GM18951 (cell line): ENCODE measurements around the gene CHRNB1.

Source experiments
- POLR2A ChIP-seq: IDR thresholded peaks from 4 replicates; pipeline ENCODE4 v1.6.1; 2011; ENCODE audit warnings: mild to moderate bottlenecking; ENCODE audit not compliant: insufficient read length, insufficient read depth; ENCODE audit errors: extremely low read depth
- in situ Hi-C: fragments of 300-500 bp; cut with MboI; formaldehyde crosslinking; loops from one replicate; pipeline ENCODE4 v1.12.0; 2022; ENCODE audit warnings: low sequenced_read_pairs, mixed read lengths, inconsistent platforms; ENCODE audit not compliant: unreplicated experiment

The CHRNB1 gene

DNA sequence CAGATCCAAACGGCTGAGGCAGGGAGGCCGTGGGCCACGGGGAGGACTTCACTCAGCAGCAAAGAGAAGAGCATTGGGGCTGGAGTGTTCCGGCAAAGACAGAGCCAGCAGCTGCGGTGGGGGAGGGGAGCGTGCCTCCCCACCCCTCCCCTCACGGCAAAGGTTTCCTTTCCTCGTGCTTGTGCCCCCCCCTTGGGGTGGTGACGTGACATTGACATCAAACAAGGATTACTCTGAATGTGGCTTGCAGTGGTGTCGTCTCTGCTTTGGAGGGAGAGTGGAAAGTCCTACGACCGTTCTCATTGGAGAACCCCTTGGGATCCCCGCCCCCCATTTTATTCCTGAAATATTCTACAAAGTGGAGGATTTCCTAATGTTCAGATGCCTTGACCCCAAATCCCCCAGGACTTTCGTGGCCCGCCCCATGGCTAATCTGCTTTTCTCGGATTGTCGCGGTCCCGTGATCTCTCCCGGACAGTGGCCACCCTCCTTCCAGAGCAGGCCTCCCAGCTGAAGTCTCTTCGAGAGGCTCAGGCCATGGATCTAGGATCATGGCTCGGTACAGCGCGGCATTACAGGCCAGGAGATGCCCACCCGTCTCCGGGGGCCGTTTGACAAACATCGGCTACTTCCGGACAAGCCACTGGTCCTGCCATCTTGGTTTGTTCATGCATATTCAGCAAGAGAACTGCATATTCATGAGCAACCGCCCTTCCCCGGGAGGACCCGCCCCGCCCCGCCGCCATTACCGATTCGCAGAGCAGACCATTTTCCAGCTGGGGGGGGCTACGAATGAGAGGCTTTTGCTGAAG lies 38.6 kb downstream of the CHRNB1 start:
- peak; percentile 13 for TF ChIP-seq POLR2A
- in situ Hi-C loops = no loop called here

DNA sequence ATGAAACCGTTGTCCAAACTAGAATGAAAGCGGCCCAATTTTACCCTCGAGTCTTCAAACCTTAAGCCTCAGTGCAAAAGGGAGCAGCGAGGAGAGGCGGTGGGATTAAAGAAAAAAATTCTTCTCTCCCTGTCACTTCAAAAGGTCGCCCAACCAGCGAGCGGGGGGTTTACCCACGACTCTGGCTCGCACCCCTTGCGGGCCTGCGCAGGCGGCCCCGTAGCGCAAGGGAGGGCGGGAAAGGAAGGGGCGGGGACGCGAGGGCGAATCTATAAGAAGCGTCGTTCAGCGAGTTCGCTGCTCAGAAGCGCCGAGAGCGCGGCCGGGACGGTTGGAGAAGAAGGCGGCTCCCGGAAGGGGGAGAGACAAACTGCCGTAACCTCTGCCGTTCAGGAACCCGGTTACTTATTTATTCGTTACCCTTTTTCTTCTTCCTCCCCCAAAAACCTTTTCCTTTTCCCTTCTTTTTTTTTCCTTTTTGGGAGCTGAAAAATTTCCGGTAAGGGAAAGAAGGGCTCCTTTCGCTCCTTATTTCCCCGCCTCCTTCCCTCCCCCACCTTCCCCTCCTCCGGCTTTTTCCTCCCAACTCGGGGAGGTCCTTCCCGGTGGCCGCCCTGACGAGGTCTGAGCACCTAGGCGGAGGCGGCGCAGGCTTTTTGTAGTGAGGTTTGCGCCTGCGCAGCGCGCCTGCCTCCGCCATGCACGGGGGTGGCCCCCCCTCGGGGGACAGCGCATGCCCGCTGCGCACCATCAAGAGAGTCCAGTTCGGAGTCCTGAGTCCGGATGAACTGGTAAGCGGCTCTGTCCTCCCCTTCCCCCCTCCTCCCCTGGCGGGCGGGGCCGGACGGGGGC lies 39.4 kb downstream of the CHRNB1 start, which contains the start of gene POLR2A:
TSS of gene POLR2A (plus strand) at position 300 of the 852 bp plus-strand sequence.
- in situ Hi-C loops = no loop called here
- TF ChIP-seq POLR2A = peak; percentile 100

DNA sequence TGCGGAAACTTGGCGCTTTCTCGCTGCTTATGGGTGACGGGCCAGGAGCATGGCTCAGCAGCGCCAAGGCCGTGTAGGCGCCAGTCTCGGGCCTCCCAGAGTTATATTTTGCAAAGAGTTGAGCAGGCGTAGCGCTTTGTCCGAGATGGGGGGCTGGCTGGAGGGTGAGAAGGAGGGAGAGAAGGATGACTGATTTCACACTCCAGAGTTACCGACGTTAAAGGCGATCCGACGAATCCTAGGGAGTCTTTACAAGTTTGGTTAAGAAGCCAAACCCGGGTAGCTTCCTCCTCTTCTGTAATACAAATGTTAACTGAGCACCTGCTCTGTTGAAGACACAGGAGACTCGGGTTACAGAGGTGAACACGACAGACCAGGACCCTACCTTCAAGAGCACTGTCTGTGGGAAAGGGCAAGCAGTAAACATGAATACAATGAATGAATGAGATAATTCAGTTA lies 40.1 kb downstream of the CHRNB1 start:
- TF ChIP-seq POLR2A = no peak
- in situ Hi-C loops = no loop called here

DNA sequence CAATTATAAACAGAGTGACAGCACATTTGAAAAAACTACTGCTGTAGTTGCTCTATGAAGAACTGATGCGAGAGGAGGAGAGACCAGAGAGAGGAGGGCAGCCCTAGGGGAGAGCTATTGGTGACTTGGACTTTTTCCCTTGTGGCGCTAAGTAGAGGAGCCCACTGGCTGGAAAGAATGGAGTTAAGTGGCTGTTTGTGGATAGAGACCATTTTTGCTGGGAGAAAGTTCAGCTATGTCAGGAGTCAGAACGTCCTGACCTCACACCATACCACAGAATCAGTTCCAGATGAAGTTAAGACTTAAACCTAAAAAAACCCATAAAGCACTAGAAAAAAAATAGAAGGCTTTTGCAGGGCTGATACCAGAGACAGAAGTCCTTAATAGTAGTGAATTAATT lies 41.3 kb downstream of the CHRNB1 start:
- no peak for TF ChIP-seq POLR2A
- in situ Hi-C loops = no loop called here

DNA sequence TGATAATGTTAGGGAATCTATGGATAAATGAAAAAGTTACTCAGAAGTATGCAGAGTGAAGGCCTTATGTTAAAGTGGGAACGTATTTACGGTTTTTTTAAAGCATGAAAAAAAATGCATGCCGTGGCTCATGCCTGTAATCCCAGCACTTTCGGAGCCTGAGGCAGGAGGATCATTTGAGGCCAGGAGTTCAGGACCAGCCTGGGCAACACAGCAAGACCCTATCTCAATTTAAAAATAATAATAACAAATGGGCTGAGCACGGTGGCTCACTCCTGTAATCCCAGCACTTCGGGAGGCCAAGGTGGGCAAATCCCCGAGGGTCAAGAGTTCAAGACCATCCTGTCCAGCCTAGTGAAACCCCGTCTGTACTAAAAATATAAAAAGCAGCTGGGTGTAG lies 45.3 kb downstream of the CHRNB1 start:
- in situ Hi-C loops = no loop called here
- TF ChIP-seq POLR2A = no peak

DNA sequence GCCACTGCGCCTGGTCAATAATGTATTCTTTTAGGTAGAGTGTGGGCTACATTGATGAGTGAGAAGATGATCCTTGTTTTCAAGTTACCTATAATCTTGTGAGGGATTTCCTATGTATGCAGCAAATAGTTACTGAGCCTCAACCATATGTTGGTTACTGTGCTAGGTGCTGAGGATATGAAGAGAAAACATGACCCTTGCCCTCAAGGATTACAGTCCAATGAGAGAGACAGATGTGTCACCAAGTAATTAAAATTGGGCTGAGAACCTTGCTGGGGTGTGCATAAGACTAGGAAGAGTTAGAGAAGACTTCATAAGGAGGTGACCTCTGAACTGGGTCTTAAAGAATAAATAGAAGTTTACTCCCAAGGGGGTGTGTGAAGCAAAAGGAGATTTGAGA lies 46.7 kb downstream of the CHRNB1 start:
- in situ Hi-C loops = no loop called here
- TF ChIP-seq POLR2A = no peak

DNA sequence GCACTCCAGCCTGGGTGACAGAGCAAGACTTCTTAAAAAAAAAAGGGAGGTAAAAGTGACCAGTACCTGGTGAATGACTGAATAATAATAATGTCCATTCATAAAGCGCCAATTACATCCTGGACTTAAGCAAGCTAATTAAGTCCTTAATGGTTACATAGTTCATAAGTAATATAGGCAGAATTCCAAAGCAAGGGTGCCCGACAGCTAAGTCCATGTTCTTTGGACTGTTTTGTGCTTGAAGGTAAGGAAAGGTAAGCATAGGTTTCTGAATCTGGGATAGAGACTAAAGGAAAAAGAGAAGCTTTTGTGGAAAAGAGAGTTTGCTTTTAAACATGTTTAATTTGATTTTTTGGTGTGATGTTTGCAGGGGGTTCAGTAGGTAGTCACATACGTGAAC lies 49.1 kb downstream of the CHRNB1 start:
- in situ Hi-C loops = no loop called here

DNA sequence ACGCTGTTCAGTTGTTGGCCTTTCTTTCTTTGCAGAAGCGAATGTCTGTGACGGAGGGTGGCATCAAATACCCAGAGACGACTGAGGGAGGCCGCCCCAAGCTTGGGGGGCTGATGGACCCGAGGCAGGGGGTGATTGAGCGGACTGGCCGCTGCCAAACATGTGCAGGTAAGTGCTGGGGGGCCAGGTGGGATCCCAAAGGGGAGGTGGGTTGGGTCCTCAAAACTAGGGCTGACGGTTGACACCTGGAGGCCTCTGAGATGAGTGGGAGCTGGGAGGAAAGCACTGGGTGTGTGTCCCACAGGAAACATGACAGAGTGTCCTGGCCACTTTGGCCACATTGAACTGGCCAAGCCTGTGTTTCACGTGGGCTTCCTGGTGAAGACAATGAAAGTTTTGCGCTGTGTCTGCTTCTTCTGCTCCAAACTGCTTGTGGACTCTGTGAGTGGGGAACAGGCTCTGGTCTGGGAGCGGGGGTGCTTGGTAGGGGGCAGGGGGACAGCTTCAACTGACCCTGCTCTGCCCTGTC lies 51.1 kb downstream of the CHRNB1 start:
- in situ Hi-C loops = no loop called here
- TF ChIP-seq POLR2A = no peak

More for the DNA sequence above, 49.1 kb downstream of the CHRNB1 start:
- TF ChIP-seq POLR2A = no peak

DNA sequence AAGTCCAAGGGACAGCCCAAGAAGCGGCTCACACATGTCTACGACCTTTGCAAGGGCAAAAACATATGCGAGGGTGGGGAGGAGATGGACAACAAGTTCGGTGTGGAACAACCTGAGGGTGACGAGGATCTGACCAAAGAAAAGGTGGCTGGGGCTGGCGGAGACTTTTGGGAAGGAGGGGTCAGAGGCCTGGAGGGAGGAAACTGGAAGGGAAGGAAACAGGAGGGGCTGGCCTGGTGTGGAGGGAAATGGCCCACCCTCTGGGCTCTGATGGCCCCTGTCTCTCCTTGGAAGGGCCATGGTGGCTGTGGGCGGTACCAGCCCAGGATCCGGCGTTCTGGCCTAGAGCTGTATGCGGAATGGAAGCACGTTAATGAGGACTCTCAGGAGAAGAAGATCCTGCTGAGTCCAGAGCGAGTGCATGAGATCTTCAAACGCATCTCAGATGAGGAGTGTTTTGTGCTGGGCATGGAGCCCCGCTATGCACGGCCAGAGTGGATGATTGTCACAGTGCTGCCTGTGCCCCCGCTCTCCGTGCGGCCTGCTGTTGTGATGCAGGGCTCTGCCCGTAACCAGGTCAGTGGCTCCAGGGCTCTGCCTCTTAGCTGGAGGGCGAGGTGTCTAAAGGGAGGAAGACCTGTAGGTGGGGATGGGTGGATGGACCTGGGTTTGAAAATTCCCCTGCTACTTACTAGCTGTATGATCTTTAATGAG lies 51.8 kb downstream of the CHRNB1 start:
- no peak for TF ChIP-seq POLR2A
- in situ Hi-C loops = no loop called here

DNA sequence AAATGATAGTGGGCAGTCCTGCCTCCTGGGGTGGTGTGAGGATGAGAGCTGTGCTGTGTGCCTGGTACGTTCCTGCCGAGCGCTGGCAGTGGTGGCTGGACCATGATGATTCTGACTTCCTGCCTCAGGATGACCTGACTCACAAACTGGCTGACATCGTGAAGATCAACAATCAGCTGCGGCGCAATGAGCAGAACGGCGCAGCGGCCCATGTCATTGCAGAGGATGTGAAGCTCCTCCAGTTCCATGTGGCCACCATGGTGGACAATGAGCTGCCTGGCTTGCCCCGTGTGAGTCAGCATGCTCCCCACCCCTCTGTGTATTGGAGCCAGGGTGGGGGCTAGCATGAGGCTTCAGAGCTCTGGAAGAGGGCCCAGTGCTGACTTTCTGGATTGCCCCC lies 52.4 kb downstream of the CHRNB1 start:
- in situ Hi-C loops = no loop called here
- no peak for TF ChIP-seq POLR2A

DNA sequence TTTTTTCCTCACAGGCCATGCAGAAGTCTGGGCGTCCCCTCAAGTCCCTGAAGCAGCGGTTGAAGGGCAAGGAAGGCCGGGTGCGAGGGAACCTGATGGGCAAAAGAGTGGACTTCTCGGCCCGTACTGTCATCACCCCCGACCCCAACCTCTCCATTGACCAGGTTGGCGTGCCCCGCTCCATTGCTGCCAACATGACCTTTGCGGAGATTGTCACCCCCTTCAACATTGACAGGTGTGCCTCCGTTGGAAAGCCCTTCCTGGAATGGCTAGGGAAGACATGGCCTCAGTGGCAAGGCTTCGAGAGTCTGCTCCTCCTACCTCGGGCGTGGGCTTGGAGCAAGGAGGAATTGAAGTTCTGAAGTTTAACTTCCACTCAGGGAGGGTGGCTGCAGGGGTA lies 52.8 kb downstream of the CHRNB1 start:
- no peak for TF ChIP-seq POLR2A
- in situ Hi-C loops = no loop called here

DNA sequence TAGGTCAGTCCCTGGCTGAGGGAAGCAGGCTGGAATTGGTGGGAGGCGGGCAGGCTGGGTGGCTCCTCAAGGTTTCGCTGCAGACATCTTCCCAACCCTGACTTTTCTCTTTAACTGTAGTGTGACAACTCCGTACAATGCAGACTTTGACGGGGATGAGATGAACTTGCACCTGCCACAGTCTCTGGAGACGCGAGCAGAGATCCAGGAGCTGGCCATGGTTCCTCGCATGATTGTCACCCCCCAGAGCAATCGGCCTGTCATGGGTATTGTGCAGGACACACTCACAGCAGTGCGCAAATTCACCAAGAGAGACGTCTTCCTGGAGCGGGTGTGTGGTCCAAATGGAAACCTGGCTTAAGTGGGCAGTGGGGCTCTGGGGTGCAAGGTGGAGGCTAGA lies 54.3 kb downstream of the CHRNB1 start:
- in situ Hi-C loops = no loop called here
- no peak for TF ChIP-seq POLR2A

DNA sequence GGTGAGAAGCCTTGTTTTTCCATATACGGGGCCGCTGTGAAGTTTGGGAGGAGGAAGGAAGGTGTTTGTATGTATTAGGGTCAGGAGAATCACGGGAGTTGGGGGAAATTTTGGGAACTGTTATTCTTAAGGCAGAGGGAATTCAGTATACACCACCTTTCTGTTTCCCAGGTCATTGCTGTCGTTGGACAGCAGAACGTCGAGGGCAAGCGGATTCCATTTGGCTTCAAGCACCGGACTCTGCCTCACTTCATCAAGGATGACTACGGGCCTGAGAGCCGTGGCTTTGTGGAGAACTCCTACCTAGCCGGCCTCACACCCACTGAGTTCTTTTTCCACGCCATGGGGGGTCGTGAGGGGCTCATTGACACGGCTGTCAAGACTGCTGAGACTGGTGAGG lies 56.9 kb downstream of the CHRNB1 start:
- in situ Hi-C loops = no loop called here
- no peak for TF ChIP-seq POLR2A

DNA sequence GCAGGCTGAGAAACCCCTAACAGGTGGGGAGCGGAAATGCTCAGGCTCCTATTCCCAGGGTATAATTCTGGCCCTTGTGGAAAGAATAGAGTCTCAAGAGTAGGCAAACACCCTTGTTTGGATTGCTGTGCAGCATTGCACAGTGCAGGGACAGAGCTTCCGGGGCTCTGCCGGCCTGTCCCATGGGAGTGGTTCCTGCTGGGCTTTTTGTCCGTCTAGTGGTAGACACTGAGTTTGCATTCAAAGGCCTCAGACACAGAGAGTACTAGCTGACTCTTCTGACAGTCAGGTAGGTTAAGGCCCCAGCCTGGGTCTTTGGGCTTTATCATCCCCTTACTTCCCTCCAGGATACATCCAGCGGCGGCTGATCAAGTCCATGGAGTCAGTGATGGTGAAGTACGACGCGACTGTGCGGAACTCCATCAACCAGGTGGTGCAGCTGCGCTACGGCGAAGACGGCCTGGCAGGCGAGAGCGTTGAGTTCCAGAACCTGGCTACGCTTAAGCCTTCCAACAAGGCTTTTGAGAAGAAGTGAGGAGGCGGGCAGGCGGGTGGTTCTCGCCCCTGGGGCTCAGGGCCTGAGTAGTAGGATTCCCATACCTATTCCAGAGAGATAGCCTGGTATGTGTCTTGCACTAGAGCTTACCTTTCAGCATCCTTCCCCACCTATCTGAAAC lies 57.4 kb downstream of the CHRNB1 start:
- in situ Hi-C loops = no loop called here
- no peak for TF ChIP-seq POLR2A
